AG04450 (cell line): Measurements from ENCODE around the gene ECEL1. TPM values are rescaled to one million over a fixed set of nuclear protein-coding genes. Genes with fewer than 3 reads are reported as not detected.

ENCODE experiments used
- CTCF ChIA-PET: fragments of 300-600, 350-600 bp; formaldehyde crosslinking; extraction: SDS; loops from one replicate; lab custom pipeline; 2022; ENCODE audit warnings: antibody characterized with exemption, inconsistent platforms; lab: Charles Lee
- POLR2A ChIA-PET: fragments of 350-600 bp; formaldehyde crosslinking; extraction: SDS; loops from one replicate; lab custom pipeline; 2021; ENCODE audit warnings: antibody characterized with exemption, inconsistent platforms; lab: Yijun Ruan, JAX
- DNase-seq: peaks from one replicate; pipeline ENCODE4 v3.0.0-alpha.2; 2011; ENCODE audit warnings: low read depth, low spot score
- H3K27ac ChIP-seq: one replicate; pipeline ENCODE4 v1.5.1; 2012; ENCODE audit warnings: low read depth, low read length, control low read depth
- H3K27me3 ChIP-seq: one replicate; pipeline ENCODE4 v1.6.0; 2012; ENCODE audit warnings: low read length; ENCODE audit not compliant: control insufficient read depth, insufficient read depth
- H3K4me3 ChIP-seq: 2 replicates; pipeline ENCODE4 v1.5.1; 2011; ENCODE audit warnings: mild to moderate bottlenecking, low read depth, low read length, control low read depth
- H3K9me3 ChIP-seq: 2 replicates; pipeline ENCODE4 v1.5.1; 2012; ENCODE audit warnings: low read length; ENCODE audit not compliant: control insufficient read depth, insufficient read depth
- CTCF ChIP-seq: IDR thresholded peaks from 2 replicates; pipeline ENCODE4 v1.5.1; 2011; ENCODE audit warnings: low read depth, low read length, control low read depth, inconsistent platforms
- polyA plus RNA-seq: library from polyadenylated mRNA; depleted of rRNA; stranded (reverse); fragments of >200 nt; gene quantifications from 2 replicates; pipeline ENCODE4 v1.2.3, GENCODE V29; 2011

ECEL1 gene
- polyA plus RNA-seq, 1 experiment, result not detected

GRCh38 chr2:232491139-232491780 lies 3.6 kb upstream of the ECEL1 start:
- Histone ChIP-seq H3K27me3 (peaks cover 39% of the 10 kb centered on the region), H3K27ac (no peak overlapping the region), H3K9me3 (no peaks in the 10 kb centered on the region; the same call in 1 of the 2 replicates), H3K4me3 (no peak overlapping the region)
- ChIA-PET CTCF (no interaction called here), POLR2A (no interaction called here)
- no peak for TF ChIP-seq CTCF
- DNase-seq, result no peak

GRCh38 chr2:232490221-232491138 lies 2.8 kb upstream of the ECEL1 start:
- ChIA-PET CTCF (no interaction called here), POLR2A (no interaction called here)
- H3K4me3 ChIP-seq, result no peak overlapping the region
- DNase-seq, result no peak
- peaks cover 40% of the 10 kb centered on the region for H3K27me3 ChIP-seq
- H3K27ac ChIP-seq, result no peak overlapping the region
- no peak for TF ChIP-seq CTCF
- no peaks in the 10 kb centered on the region; the same call in 1 of the 2 replicates for H3K9me3 ChIP-seq

- ChIA-PET CTCF (no interaction called here), POLR2A (no interaction called here)
- no peak for TF ChIP-seq CTCF
- Histone ChIP-seq H3K27ac (no peak overlapping the region), H3K27me3 (peaks cover 48% of the 10 kb centered on the region), H3K9me3 (no peaks in the 10 kb centered on the region; the same call in 1 of the 2 replicates), H3K4me3 (no peak overlapping the region)
- no peak for DNase-seq
Observed at GRCh38 chr2:232489516-232490220, 2.0 kb upstream of the ECEL1 start.

DNA sequence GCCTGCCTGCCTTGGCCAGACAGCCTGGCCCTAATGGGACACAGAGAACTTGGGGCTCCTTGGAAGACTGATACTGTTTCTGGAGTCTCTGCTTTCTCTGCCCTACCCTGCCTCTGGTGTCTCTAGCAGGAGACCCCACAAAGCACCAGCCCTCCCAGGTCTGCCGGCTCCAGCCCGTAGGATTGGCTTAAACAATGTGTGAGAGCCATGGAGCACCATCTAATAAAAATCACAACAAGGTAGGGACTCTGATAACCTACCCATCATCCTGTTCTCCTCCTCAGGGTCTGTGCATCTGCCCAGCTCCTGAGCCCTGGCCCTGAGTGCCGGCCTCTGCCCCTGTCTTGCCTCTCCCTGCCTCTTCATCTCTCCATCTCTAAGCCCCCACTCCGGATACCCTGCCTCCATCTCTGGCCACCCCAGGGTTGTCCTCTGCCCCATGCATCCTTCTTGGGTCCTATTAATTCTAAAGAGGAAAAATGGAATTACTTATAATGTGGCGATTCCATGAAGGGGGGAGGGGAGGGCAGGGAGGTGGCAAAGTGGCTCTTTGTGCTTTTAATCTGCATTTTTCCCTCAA lies 1.2 kb upstream of the ECEL1 start:
- DNase-seq, result no peak
- peaks cover 47% of the 10 kb centered on the region for H3K27me3 ChIP-seq
- TF ChIP-seq CTCF, result no peak
- POLR2A ChIA-PET, result no interaction called here
- CTCF ChIA-PET, result no interaction called here
- no peak overlapping the region for H3K4me3 ChIP-seq
- no peak overlapping the region for H3K27ac ChIP-seq
- H3K9me3 ChIP-seq, result no peaks in the 10 kb centered on the region; the same call in 1 of the 2 replicates
